LoVo (cell line): Measurements from ENCODE around the gene GABBR1.

Source experiments
- DNase-seq: peaks from one replicate; pipeline ENCODE4 v3.0.0-alpha.2; 2016; ENCODE audit warnings: low spot score

GABBR1 gene

GRCh38 chr6:29620630-29621029, 12.4 kb downstream of the GABBR1 start:
- no peak for DNase-seq

DNA sequence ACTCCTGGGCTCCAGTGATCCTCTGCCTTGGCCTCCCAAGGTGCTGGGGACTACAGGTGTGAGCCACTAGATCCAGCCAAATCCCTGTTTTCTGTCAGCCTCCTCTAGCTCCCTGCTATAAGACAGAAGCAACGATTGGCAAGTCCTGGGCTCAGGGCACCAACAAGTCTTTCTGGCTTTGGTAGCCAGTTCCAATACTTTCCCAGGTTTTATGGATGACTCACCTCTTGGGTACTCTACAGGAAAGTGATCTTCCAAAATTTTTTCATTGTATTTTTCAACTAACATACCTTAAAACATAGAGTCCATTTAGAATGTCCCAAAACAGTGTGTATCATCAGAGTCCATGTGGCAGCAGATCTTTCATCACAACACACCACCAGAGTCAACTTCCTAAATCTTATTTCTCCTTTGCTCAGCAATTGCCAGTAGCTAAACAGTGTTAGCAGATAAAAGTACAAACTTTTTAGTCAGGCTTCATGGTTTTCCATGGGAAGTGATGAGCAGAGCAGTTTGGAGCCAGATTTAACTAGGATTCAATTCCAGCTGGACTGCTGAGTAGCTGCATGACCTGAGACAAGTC, 13.3 kb downstream of the GABBR1 start:
- DNase-seq = no peak

GRCh38 chr6:29617782-29618554, 15.0 kb downstream of the GABBR1 start:
- DNase-seq = no peak

DNA sequence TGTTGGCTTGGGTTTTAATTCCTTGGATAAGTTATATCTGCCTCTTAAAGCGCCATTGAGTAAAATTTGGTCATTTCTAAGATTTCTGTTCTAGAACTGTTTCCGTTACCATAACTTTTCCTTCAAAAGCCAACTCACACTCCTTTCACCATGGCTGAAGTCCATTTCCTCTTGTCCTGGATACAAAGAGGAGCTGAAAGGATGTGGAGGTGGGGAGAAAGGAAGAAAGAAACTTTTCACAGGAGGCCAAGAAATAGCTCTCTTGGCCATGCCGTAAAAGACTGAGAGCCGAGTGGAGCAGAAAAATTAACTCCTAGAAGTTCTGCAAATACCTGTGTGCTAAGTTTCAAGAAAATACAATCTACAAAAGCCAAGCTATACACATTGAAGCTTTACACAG, 21.6 kb downstream of the GABBR1 start:
- DNase-seq = no peak

GRCh38 chr6:29610540-29610939, 22.4 kb downstream of the GABBR1 start:
- no peak for DNase-seq

DNA sequence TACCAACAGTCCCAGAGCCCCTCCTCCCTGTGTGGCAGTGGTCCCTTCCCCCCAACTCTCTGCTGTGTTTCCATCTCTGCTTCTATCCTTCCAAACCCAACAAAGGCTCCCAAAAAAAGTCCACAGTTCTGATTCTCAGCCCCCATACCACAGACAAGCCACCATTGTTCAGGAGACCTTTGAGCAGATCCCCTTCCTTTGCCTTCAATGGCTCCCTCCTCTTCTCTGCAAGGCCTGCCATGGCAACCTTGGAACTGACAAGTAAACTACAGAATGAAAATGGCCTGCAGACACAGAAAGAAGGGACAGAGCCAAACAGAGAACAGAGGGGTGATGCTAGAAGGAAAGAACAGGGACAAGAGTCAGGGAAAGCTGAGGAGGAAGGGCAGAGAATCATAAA, 24.9 kb downstream of the GABBR1 start:
- no peak for DNase-seq

DNA sequence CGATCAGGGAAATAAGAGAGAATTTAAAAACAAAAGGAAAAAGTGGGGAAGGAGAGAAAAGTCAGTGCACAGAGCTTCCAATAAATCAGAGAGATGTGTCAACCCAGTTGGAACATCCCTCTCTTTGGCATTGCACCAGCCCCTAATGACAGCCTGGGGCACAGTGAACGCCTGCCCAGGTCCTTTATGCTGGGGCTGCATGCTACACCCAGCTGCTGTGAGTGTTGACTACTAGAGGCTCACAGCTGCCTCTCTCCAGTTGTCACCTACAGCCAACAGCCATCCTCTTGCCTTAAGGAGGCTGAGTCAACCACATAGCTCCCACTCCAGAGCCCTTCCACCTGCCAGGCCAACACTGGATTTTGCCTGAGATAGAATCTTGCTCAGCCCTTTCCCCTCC, 29.1 kb downstream of the GABBR1 start:
- DNase-seq = no peak

- DNase-seq = no peak
Observed at GRCh38 chr6:29603456-29603855, 29.5 kb downstream of the GABBR1 start.

- no peak for DNase-seq
Observed at GRCh38 chr6:29602564-29603361, 30.2 kb downstream of the GABBR1 start.

DNA sequence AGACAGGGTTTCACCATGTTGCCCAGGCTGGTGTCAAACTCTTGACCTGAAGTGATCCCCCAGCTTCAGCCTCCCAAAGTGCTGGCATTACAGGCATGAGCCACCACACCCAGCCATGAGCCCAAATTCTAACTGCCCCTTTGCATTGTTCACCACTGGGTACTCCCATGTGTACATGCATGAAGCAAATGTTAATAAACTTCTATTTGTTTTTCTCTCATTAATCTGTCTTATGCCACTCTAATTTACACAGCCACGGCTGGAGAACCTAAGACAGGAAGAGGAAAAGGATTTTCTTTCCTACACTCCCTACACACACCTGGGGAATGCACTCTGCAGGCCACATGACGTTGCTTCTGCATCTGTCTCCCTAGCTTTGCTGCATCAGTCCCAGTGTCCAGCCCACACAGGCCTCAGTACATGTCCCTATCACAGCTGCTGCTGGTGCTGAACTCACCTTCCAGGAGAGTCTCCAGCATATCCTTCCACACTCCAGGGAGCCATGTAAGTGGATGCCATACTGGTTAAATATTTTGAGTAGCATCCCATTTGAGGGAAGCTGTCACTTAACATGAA, 34.7 kb downstream of the GABBR1 start:
- no peak for DNase-seq

GRCh38 chr6:29597184-29597583, 35.8 kb downstream of the GABBR1 start:
- no peak for DNase-seq

- DNase-seq = no peak
Observed at GRCh38 chr6:29596381-29596900, 36.5 kb downstream of the GABBR1 start.

- DNase-seq = no peak
Observed at GRCh38 chr6:29593199-29593855, 39.7 kb downstream of the GABBR1 start.

GRCh38 chr6:29591677-29592076, 41.3 kb downstream of the GABBR1 start:
- DNase-seq = no peak

GRCh38 chr6:29590218-29590808, 42.7 kb downstream of the GABBR1 start:
- no peak for DNase-seq

- DNase-seq = peak; percentile 49
Observed at GRCh38 chr6:29589423-29590048, 43.4 kb downstream of the GABBR1 start.

- DNase-seq = no peak
Observed at GRCh38 chr6:29584821-29585220, 48.2 kb downstream of the GABBR1 start, which contains the start of gene OR2H2. Gene OR2H2 (plus strand): TSS chr6:29585121. CDS start chr6:29587945, 2,824 bp downstream.

DNA sequence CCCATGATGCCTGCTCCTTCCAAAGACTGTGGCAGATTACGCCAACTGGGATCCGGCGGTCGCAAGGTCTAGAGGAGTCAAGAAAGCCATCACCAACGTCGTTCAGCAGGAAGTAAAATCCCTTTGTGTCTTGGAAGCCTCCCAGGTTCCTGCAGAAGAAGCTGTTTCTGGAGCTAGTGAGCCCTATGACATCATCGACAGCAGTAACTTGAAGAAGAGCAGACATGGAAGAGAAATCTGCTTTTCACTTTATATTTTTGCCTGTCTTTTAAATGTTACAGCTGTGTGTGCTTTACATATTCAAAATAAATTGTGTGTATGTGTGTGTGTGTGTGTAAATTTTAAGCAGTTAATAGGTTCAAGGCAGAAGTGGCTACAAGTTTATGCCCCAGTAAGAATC, 55.4 kb downstream of the GABBR1 start:
- DNase-seq = no peak

DNA sequence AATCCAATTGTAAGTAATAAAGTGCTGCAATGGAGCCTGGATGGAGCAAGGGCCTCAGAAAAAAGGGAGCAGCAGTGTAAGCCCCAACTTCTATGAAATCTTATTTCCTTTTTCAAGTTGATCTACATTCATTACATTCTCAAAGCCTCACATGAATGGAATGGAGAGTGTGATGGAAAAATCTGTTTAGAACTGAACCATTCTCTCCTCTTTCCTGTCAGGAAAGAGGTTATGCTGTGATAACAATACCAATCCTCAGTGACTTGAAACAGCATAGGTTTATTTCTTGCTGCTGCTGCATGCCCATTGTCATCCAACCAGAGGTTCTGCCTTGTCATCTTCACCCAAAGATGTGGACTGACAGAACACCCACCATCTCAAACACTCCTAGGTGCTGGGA, 56.9 kb downstream of the GABBR1 start:
- DNase-seq = no peak

DNA sequence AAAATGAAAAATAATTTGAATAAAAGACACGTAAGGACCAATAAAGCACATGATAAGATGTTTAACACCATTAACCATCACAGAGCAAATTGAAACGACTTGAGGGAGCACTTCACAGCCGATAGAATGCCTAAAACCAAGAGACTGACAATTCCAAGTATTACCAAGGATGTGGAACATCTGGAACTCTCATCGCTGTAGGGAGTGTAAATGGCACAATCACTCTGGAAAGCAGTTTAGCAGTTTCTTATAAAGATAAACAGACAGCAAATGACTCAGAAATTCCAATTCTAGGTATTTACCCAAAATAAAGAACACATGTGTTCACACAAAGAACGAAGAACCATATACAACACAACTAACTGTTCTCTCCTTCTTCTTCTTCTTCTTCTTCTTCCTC, 65.0 kb downstream of the GABBR1 start:
- no peak for DNase-seq

- no peak for DNase-seq
Observed at GRCh38 chr6:29567541-29567940, 65.4 kb downstream of the GABBR1 start.
